K562 (cell line): ENCODE results near the gene CRAMP1.

Experiments used
- HCFC1 ChIP-seq: IDR thresholded peaks from 2 replicates; pipeline ENCODE4 v1.6.1; 2012; ENCODE audit warnings: low read depth, low read length, improper control_type of control experiment
- KLF1 ChIP-seq: fragments of 450-650 bp; IDR thresholded peaks from 2 replicates; pipeline ENCODE4 v1.6.1; 2016; ENCODE audit warnings: missing genetic modification characterization, missing compliant biosample characterization
- NBN ChIP-seq: fragments of 450-650 bp; IDR thresholded peaks from 2 replicates; pipeline ENCODE4 v1.6.1; 2016; ENCODE audit warnings: low read depth, mild to moderate bottlenecking
- NFRKB ChIP-seq: fragments of 450-650 bp; IDR thresholded peaks from 2 replicates; pipeline ENCODE4 v1.6.1; 2016; ENCODE audit warnings: low read depth
- NR2F6 ChIP-seq: fragments of 450-650 bp; formaldehyde crosslinking; IDR thresholded peaks from 2 replicates; pipeline ENCODE4 v1.4.0; 2020; ENCODE audit warnings: mild to moderate bottlenecking
- RBBP5 ChIP-seq: fragments of 200-600 bp; sonication (generic); IDR thresholded peaks from 2 replicates; pipeline ENCODE4 v1.6.1; 2012; ENCODE audit warnings: borderline replicate concordance, mild to moderate bottlenecking, low read length, control low read depth, inconsistent platforms; ENCODE audit not compliant: insufficient read depth, poor library complexity, severe bottlenecking
- RCOR1 ChIP-seq, 2 experiments: IDR thresholded peaks; 2 replicates each; pipeline ENCODE4 v1.6.1; 2012; ENCODE audit warnings: low read depth in 2 of 2, low read length in 2 of 2, borderline replicate concordance in 1 of 2, improper control_type of control experiment in 1 of 2
- TF ChIP-seq, protein P1 (sequence below), 3 experiments: IDR thresholded peaks in 2 of 3; conservative IDR thresholded peaks in 1 of 3; 2 replicates each; pipeline ENCODE4 v1.5.1; 2011 to 2012; ENCODE audit warnings: low read length in 3 of 3, mild to moderate bottlenecking in 3 of 3, control low read depth in 2 of 3, improper control_type of control experiment in 1 of 3, inconsistent platforms in 1 of 3, low read depth in 1 of 3, mixed read lengths in 1 of 3, moderate library complexity in 1 of 3; ENCODE audit not compliant: insufficient read depth in 2 of 3
- TF ChIP-seq, protein P2 (sequence below): sonication (generic); formaldehyde crosslinking; IDR thresholded peaks from 2 replicates; pipeline ENCODE4 v1.5.0; 2020; ENCODE audit warnings: missing genetic modification reagents
- TF ChIP-seq, protein P3 (sequence below): IDR thresholded peaks from 2 replicates; pipeline ENCODE4 v1.6.1; 2012; ENCODE audit warnings: low read depth, low read length, improper control_type of control experiment, borderline replicate concordance
- TF ChIP-seq, protein P4 (sequence below): fragments of 250-450 bp; sonication (Bioruptor Pico); IDR thresholded peaks from 2 replicates; pipeline ENCODE4 v1.8.0; 2022; ENCODE audit warnings: moderate library complexity, mild to moderate bottlenecking, inconsistent platforms
- TF ChIP-seq, protein P5 (sequence below): sonication (generic); formaldehyde crosslinking; IDR thresholded peaks from 2 replicates; pipeline ENCODE4 v1.8.1; 2022; ENCODE audit warnings: missing genetic modification reagents
- TF ChIP-seq, protein P6 (sequence below): sonication (generic); IDR thresholded peaks from 2 replicates; pipeline ENCODE4 v1.6.1; 2016

DNA sequence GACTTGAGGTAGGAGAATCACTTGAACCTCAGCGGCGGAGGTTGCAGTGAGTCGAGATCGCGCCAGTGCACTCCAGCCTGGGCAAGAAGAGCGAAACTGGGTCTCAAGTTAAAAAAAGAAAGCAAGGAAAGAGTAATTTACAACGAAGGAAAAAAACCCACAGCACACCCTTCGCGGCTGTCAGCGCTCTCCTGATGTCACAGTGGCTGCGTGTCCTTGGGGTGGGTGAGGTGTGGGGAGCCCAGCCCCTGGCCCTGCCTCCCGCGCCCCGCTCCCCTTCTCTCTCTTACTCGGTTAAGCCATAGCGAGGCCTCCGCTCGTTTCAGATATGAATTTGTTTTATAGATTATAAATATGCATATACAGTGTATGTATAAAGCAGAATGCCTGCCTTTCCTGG, 65.2 kb downstream of the CRAMP1 start:
- TF ChIP-seq NR2F6 (no peak), HCFC1 (no peak), RBBP5 (no peak), RCOR1 (IDR thresholded peaks at IDR 0.05; ENCODE audit: borderline replicate concordance in 1 of 2, low read depth in 2 of 2, low read length in 2 of 2) (no peak), NFRKB (no peak), NBN (no peak), KLF1 (no peak)
- TF ChIP-seq, protein P1, sequence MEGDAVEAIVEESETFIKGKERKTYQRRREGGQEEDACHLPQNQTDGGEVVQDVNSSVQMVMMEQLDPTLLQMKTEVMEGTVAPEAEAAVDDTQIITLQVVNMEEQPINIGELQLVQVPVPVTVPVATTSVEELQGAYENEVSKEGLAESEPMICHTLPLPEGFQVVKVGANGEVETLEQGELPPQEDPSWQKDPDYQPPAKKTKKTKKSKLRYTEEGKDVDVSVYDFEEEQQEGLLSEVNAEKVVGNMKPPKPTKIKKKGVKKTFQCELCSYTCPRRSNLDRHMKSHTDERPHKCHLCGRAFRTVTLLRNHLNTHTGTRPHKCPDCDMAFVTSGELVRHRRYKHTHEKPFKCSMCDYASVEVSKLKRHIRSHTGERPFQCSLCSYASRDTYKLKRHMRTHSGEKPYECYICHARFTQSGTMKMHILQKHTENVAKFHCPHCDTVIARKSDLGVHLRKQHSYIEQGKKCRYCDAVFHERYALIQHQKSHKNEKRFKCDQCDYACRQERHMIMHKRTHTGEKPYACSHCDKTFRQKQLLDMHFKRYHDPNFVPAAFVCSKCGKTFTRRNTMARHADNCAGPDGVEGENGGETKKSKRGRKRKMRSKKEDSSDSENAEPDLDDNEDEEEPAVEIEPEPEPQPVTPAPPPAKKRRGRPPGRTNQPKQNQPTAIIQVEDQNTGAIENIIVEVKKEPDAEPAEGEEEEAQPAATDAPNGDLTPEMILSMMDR (IDR thresholded peaks at IDR 0.05 in 2 of 3, conservative IDR thresholded peaks at IDR 0.05 in 1 of 3; ENCODE audit: insufficient read depth in 2 of 3, low read depth in 1 of 3, low read length in 3 of 3), result no peak
- TF ChIP-seq, protein P2, sequence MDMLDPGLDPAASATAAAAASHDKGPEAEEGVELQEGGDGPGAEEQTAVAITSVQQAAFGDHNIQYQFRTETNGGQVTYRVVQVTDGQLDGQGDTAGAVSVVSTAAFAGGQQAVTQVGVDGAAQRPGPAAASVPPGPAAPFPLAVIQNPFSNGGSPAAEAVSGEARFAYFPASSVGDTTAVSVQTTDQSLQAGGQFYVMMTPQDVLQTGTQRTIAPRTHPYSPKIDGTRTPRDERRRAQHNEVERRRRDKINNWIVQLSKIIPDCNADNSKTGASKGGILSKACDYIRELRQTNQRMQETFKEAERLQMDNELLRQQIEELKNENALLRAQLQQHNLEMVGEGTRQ (CRISPR knock-in tag), result no peak
- TF ChIP-seq, protein P3, sequence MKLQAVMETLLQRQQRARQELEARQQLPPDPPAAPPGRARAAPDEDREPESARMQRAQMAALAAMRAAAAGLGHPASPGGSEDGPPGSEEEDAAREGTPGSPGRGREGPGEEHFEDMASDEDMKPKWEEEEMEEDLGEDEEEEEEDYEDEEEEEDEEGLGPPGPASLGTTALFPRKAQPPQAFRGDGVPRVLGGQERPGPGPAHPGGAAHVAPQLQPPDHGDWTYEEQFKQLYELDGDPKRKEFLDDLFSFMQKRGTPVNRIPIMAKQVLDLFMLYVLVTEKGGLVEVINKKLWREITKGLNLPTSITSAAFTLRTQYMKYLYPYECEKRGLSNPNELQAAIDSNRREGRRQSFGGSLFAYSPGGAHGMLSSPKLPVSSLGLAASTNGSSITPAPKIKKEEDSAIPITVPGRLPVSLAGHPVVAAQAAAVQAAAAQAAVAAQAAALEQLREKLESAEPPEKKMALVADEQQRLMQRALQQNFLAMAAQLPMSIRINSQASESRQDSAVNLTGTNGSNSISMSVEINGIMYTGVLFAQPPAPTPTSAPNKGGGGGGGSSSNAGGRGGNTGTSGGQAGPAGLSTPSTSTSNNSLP, result no peak
- TF ChIP-seq, protein P4, sequence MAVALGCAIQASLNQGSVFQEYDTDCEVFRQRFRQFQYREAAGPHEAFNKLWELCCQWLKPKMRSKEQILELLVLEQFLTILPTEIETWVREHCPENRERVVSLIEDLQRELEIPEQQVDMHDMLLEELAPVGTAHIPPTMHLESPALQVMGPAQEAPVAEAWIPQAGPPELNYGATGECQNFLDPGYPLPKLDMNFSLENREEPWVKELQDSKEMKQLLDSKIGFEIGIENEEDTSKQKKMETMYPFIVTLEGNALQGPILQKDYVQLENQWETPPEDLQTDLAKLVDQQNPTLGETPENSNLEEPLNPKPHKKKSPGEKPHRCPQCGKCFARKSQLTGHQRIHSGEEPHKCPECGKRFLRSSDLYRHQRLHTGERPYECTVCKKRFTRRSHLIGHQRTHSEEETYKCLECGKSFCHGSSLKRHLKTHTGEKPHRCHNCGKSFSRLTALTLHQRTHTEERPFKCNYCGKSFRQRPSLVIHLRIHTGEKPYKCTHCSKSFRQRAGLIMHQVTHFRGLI (CRISPR knock-in tag), result no peak
- TF ChIP-seq, protein P5, sequence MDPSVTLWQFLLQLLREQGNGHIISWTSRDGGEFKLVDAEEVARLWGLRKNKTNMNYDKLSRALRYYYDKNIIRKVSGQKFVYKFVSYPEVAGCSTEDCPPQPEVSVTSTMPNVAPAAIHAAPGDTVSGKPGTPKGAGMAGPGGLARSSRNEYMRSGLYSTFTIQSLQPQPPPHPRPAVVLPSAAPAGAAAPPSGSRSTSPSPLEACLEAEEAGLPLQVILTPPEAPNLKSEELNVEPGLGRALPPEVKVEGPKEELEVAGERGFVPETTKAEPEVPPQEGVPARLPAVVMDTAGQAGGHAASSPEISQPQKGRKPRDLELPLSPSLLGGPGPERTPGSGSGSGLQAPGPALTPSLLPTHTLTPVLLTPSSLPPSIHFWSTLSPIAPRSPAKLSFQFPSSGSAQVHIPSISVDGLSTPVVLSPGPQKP (CRISPR knock-in tag), result no peak
- TF ChIP-seq, protein P6, sequence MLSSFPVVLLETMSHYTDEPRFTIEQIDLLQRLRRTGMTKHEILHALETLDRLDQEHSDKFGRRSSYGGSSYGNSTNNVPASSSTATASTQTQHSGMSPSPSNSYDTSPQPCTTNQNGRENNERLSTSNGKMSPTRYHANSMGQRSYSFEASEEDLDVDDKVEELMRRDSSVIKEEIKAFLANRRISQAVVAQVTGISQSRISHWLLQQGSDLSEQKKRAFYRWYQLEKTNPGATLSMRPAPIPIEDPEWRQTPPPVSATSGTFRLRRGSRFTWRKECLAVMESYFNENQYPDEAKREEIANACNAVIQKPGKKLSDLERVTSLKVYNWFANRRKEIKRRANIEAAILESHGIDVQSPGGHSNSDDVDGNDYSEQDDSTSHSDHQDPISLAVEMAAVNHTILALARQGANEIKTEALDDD, result no peak
